T follicular helper cell (primary cell): ENCODE measurements around the gene HAUS2.
"Not testable (repeated sequence)": the region's sequence is repeated elsewhere in the genome, so short reads cannot be mapped to it uniquely, and the experiment has no call there.

ENCODE experiments used
- DNase-seq: peaks from one replicate; pipeline ENCODE4 v3.0.0-alpha.2; 2020; ENCODE audit warnings: low read depth

The HAUS2 gene

GRCh38 chr15:42576040-42576594 lies 27.5 kb downstream of the HAUS2 start:
- DNase-seq: no peak

- no peak for DNase-seq
Measured at GRCh38 chr15:42576776-42577175, 28.1 kb downstream of the HAUS2 start.

- DNase-seq: no peak
Measured at GRCh38 chr15:42577514-42578031, 28.9 kb downstream of the HAUS2 start.

GRCh38 chr15:42578984-42579537 lies 30.4 kb downstream of the HAUS2 start:
- no peak for DNase-seq

- peak; percentile 67 for DNase-seq
Measured at GRCh38 chr15:42581272-42581730, 32.7 kb downstream of the HAUS2 start.

- no peak for DNase-seq
Measured at GRCh38 chr15:42582569-42583375, 34.1 kb downstream of the HAUS2 start.

GRCh38 chr15:42584031-42584765 lies 35.6 kb downstream of the HAUS2 start:
- DNase-seq: no peak

GRCh38 chr15:42590619-42591237 lies 42.1 kb downstream of the HAUS2 start:
- no peak for DNase-seq

- no peak for DNase-seq
Measured at GRCh38 chr15:42591238-42591934, 42.7 kb downstream of the HAUS2 start.

GRCh38 chr15:42592716-42593115 lies 44.1 kb downstream of the HAUS2 start:
- DNase-seq: no peak

GRCh38 chr15:42593143-42593542 lies 44.5 kb downstream of the HAUS2 start:
- DNase-seq: no peak

- DNase-seq: no peak
Measured at GRCh38 chr15:42594095-42594494, 45.5 kb downstream of the HAUS2 start.

- DNase-seq: no peak
Measured at GRCh38 chr15:42595626-42596240, 47.1 kb downstream of the HAUS2 start.

- DNase-seq: not testable (repeated sequence)
Measured at GRCh38 chr15:42601316-42601715, 52.7 kb downstream of the HAUS2 start.

- no peak for DNase-seq
Measured at GRCh38 chr15:42602501-42602900, 53.9 kb downstream of the HAUS2 start.

- DNase-seq: no peak
Measured at GRCh38 chr15:42603978-42604377, 55.3 kb downstream of the HAUS2 start.

- no peak for DNase-seq
Measured at GRCh38 chr15:42604894-42605744, 56.5 kb downstream of the HAUS2 start.

GRCh38 chr15:42605796-42606195 lies 57.2 kb downstream of the HAUS2 start:
- DNase-seq: no peak

GRCh38 chr15:42608110-42608531 lies 59.5 kb downstream of the HAUS2 start:
- DNase-seq: no peak
